Liver (tissue), 9 donors: Measurements from ENCODE around the gene UFC1. TPM values are rescaled to one million over a fixed set of nuclear protein-coding genes. Genes with fewer than 3 reads are reported as not detected.
A peak's percentile ranks its signal among the peaks of the same experiment; 100 is the strongest.

Source experiments
- DNase-seq: peaks from one replicate; pipeline ENCODE4 v3.0.0-alpha.2; 2017; ENCODE audit warnings: low spot score
- H3K27ac ChIP-seq, 2 donors: one replicate each; pipeline ENCODE4 v1.7.0; 2013; ENCODE audit warnings: inconsistent platforms in 2 of 2, low read length in 2 of 2, control low read depth in 1 of 2, low read depth in 1 of 2, mild to moderate bottlenecking in 1 of 2
- H3K27me3 ChIP-seq, 4 donors: one replicate each; pipeline versions ENCODE4 v1.6.1 to v1.7.0; 2013; ENCODE audit warnings: low read length in 3 of 4, inconsistent platforms in 1 of 4, mild to moderate bottlenecking in 1 of 4, moderate library complexity in 1 of 4; ENCODE audit not compliant: control insufficient read depth in 4 of 4, insufficient read depth in 4 of 4
- H3K36me3 ChIP-seq, 4 donors: one replicate each; pipeline versions ENCODE4 v1.6.1 to v1.7.0; 2013; ENCODE audit warnings: low read length in 3 of 4, mild to moderate bottlenecking in 3 of 4, low read depth in 1 of 4, moderate library complexity in 1 of 4; ENCODE audit not compliant: control insufficient read depth in 4 of 4, insufficient read depth in 3 of 4
- H3K4me1 ChIP-seq, 4 donors: one replicate each; pipeline versions ENCODE4 v1.6.1 to v1.7.0; 2013; ENCODE audit warnings: low read length in 3 of 4, mild to moderate bottlenecking in 3 of 4, moderate library complexity in 1 of 4; ENCODE audit not compliant: control insufficient read depth in 4 of 4, insufficient read depth in 4 of 4
- H3K4me3 ChIP-seq, 3 donors: one replicate each; pipeline versions ENCODE4 v1.6.1 to v1.7.0; 2013; ENCODE audit warnings: low read length in 3 of 3, control low read depth in 1 of 3, low read depth in 1 of 3, mild to moderate bottlenecking in 1 of 3
- H3K9ac ChIP-seq, 2 donors: one replicate each; pipeline ENCODE4 v1.7.0; 2013; ENCODE audit warnings: low read length in 2 of 2, mild to moderate bottlenecking in 2 of 2, moderate library complexity in 2 of 2, control low read depth in 1 of 2, low read depth in 1 of 2
- H3K9me3 ChIP-seq, 4 donors: one replicate each; pipeline versions ENCODE4 v1.6.1 to v1.7.0; 2013; ENCODE audit warnings: low read length in 3 of 4; ENCODE audit not compliant: control insufficient read depth in 4 of 4
- ATF3 ChIP-seq: IDR thresholded peaks from 2 replicates; pipeline ENCODE4 v1.6.1; 2016; ENCODE audit warnings: antibody characterized with exemption
- CTCF ChIP-seq: fragments of 150-350 bp; IDR thresholded peaks from 2 replicates; pipeline ENCODE4 v1.5.1; 2017; ENCODE audit warnings: improper control_type of control experiment, low read depth, low read length; ENCODE audit not compliant: missing input control
- EGR1 ChIP-seq, 2 donors: IDR thresholded peaks; 2 replicates each; pipeline ENCODE4 v1.6.1; 2016 to 2018; ENCODE audit warnings: antibody characterized with exemption in 2 of 2, low read depth in 2 of 2
- FOXA1 ChIP-seq: IDR thresholded peaks from 2 replicates; pipeline ENCODE4 v1.6.1; 2016; ENCODE audit warnings: antibody characterized with exemption
- FOXA2 ChIP-seq: IDR thresholded peaks from 2 replicates; pipeline ENCODE4 v1.6.1; 2016; ENCODE audit warnings: antibody characterized with exemption
- GABPA ChIP-seq, 2 donors: IDR thresholded peaks in 1 of 2; conservative IDR thresholded peaks in 1 of 2; 2 replicates each; pipeline ENCODE4 v1.6.1; 2016; ENCODE audit warnings: antibody characterized with exemption in 2 of 2, mild to moderate bottlenecking in 1 of 2, moderate library complexity in 1 of 2
- HNF4A ChIP-seq, 2 donors: conservative IDR thresholded peaks; 2 replicates each; pipeline ENCODE4 v1.6.1; 2016; ENCODE audit warnings: antibody characterized with exemption in 2 of 2, mild to moderate bottlenecking in 2 of 2
- HNF4G ChIP-seq: IDR thresholded peaks from 2 replicates; pipeline ENCODE4 v1.6.1; 2016; ENCODE audit warnings: antibody characterized with exemption
- JUND ChIP-seq, 2 donors: IDR thresholded peaks; 2 replicates each; pipeline ENCODE4 v1.6.1; 2016; ENCODE audit warnings: antibody characterized with exemption in 2 of 2
- NR2F2 ChIP-seq: IDR thresholded peaks from 2 replicates; pipeline ENCODE4 v1.6.1; 2016; ENCODE audit warnings: antibody characterized with exemption
- RAD21 ChIP-seq, 2 donors: IDR thresholded peaks; 2 replicates each; pipeline ENCODE4 v1.6.1; 2016; ENCODE audit warnings: antibody characterized with exemption in 2 of 2, mild to moderate bottlenecking in 2 of 2
- REST ChIP-seq: IDR thresholded peaks from 2 replicates; pipeline ENCODE4 v1.6.1; 2016; ENCODE audit warnings: antibody characterized with exemption, mild to moderate bottlenecking
- RXRA ChIP-seq, 2 donors: IDR thresholded peaks; 2 replicates each; pipeline ENCODE4 v1.6.1; 2017 to 2018; ENCODE audit warnings: antibody characterized with exemption in 2 of 2, mild to moderate bottlenecking in 1 of 2
- SP1 ChIP-seq: IDR thresholded peaks from 2 replicates; pipeline ENCODE4 v1.6.1; 2018; ENCODE audit warnings: antibody characterized with exemption, mild to moderate bottlenecking
- TAF1 ChIP-seq: conservative IDR thresholded peaks from 2 replicates; pipeline ENCODE4 v1.6.1; 2016; ENCODE audit warnings: antibody characterized with exemption, mild to moderate bottlenecking
- YY1 ChIP-seq: IDR thresholded peaks from 2 replicates; pipeline ENCODE4 v1.6.1; 2016; ENCODE audit warnings: antibody characterized with exemption, mild to moderate bottlenecking
- WGBS: extraction: QIAGEN DNeasy Blood & Tissue Kit; methylation state at CpG from one replicate; pipeline ENCODE4 v1.1.7; 2013; 5-methylcytosine and 5-hydroxymethylcytosine counted together
- polyA plus RNA-seq, 2 donors: library from polyadenylated mRNA; stranded (reverse) in 1 of 2; unstranded in 1 of 2; fragments of 200-250 nt in 1 of 2; fragments of >200 nt in 1 of 2; fragmentation: Nextera tagmentation in 1 of 2; extraction: Ambion mirVana in 1 of 2; gene quantifications; one replicate each; pipeline versions ENCODE4 v1.2.1 to v1.2.3, GENCODE V29; 2013 to 2015
- total RNA-seq, 2 donors: library from RNA; depleted of rRNA; stranded (reverse); fragments of >200 nt; gene quantifications; one replicate each; pipeline ENCODE4 v1.2.3, GENCODE V29; 2014
- TF ChIP-seq, protein P1 (sequence below): IDR thresholded peaks from 2 replicates; pipeline ENCODE4 v1.6.1; 2016; ENCODE audit warnings: antibody characterized with exemption
- TF ChIP-seq, protein P2 (sequence below): IDR thresholded peaks from 2 replicates; pipeline ENCODE4 v1.6.1; 2016; ENCODE audit warnings: antibody characterized with exemption
- donor health status: healthy.
- donor health status: healthy.
- donor health status: healthy.
- donor health status: healthy.
- donor health status: healthy.

UFC1 gene
- total and polyA plus RNA-seq, 4 donors, result 34.2 to 47.5 (median 43.3) TPM

DNA sequence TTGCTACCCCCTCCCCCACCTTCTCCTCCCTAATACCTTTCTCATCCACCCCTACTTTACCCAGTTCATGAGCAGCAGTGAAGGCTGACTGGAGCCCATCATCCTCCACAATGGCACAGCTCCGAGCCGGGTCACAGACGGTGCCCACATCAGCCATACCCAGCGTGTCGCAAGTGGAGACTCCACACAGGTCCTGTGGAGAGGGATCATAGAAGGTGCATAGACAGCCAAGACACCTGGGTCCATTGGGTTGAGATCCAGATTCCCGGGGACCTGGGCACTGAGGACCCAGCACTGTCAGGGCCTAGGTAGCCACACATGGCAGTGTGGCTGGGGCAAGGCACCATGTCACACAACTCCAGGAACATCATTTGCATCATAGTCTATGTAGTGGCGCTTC, 42.3 kb downstream of the UFC1 start (continued):
- TF ChIP-seq CTCF (no peak), HNF4A (conservative IDR thresholded peaks at IDR 0.05) (no peak)

DNA sequence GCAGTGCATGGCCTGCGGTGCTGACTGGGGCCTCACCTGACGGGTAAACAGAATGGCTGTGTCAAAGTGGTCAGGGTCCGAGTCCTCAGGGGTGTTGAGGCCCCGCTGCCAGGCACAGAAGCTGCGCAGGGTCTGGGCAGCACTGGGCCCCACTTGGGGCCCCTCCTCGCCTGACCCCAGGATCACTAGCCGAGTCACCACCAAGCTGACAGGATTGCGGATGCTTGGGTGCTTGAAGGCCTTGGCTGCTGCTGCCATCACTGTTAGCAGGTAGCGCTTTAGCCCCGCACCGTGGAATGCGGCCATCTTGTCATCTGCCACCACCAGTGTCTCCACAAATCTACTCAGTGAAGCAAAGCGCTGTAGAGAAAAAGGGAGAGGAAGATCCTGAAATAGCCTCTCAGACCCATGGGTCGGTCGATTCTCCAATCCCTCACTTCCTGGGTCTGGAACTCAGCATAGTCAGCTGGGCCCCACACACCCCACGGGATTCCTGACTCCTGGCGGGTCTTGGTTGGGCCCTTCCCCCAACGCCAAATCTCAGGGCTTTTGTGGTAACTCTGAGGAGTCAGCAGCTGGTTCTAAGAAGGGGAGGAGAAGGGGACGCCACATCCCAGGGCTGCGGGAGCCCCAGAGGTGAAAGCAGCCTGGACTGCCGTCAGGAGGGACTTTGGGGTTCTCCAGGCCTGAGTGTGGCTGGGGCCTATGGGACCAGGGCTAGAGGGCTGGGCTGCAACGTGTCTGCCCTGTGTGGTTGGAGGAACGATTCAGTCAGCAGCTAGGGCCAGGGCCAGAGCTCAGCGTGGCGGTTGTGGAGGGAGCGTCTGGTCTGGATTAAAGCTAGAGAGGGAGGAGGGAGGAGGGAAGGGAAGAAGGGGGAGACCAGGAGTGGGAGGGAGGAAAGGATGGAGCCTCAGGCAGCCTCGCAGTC, 43.0 kb downstream of the UFC1 start:
- no peak overlapping the region for H3K9ac ChIP-seq
- no peak for TF ChIP-seq RAD21 (IDR thresholded peaks at IDR 0.05)
- no peak for TF ChIP-seq REST
- no peak for TF ChIP-seq EGR1 (IDR thresholded peaks at IDR 0.05; ENCODE audit: low read depth in 2 of 2)
- no peak for TF ChIP-seq YY1
- no peak for TF ChIP-seq JUND (IDR thresholded peaks at IDR 0.05)
- TF ChIP-seq, protein P1, sequence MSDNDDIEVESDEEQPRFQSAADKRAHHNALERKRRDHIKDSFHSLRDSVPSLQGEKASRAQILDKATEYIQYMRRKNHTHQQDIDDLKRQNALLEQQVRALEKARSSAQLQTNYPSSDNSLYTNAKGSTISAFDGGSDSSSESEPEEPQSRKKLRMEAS, result no peak
- TF ChIP-seq ATF3, result no peak
- no peak for TF ChIP-seq FOXA1
- TF ChIP-seq TAF1, result no peak
- TF ChIP-seq, protein P2, sequence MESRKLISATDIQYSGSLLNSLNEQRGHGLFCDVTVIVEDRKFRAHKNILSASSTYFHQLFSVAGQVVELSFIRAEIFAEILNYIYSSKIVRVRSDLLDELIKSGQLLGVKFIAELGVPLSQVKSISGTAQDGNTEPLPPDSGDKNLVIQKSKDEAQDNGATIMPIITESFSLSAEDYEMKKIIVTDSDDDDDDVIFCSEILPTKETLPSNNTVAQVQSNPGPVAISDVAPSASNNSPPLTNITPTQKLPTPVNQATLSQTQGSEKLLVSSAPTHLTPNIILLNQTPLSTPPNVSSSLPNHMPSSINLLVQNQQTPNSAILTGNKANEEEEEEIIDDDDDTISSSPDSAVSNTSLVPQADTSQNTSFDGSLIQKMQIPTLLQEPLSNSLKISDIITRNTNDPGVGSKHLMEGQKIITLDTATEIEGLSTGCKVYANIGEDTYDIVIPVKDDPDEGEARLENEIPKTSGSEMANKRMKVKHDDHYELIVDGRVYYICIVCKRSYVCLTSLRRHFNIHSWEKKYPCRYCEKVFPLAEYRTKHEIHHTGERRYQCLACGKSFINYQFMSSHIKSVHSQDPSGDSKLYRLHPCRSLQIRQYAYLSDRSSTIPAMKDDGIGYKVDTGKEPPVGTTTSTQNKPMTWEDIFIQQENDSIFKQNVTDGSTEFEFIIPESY, result no peak
- TF ChIP-seq NR2F2, result no peak
- TF ChIP-seq RXRA (IDR thresholded peaks at IDR 0.05), result no peak
- TF ChIP-seq GABPA (IDR thresholded peaks at IDR 0.05 in 1 of 2, conservative IDR thresholded peaks at IDR 0.05 in 1 of 2), result no peak
- TF ChIP-seq SP1, result no peak
- TF ChIP-seq HNF4G, result no peak
- TF ChIP-seq FOXA2, result no peak
- no peak for TF ChIP-seq CTCF
- TF ChIP-seq HNF4A (conservative IDR thresholded peaks at IDR 0.05), result no peak
- H3K9me3 ChIP-seq, result no peaks in the 10 kb centered on the region
- H3K4me1 ChIP-seq, result peaks cover 14 to 38% (median 26%) of the 10 kb centered on the region in 4 donors
- no peaks in the 10 kb centered on the region for H3K27me3 ChIP-seq
- H3K4me3 ChIP-seq, result peak overlapping the region in 2 of 3 donors; percentile 14 to 29
- peaks cover 0 to 1% (median 0%) of the 10 kb centered on the region in 4 donors for H3K36me3 ChIP-seq
- 85% methylated on average over 27 of the region's 27 CpGs for WGBS
- DNase-seq, result no peak
- H3K27ac ChIP-seq, result peak overlapping the region; percentile 73 to 95
